Fibroblast of lung (primary cell): ENCODE results near the gene EIF4E. TPM values are rescaled to one million over a fixed set of nuclear protein-coding genes. Genes with fewer than 3 reads are reported as not detected.

Experiments used
- DNase-seq, 2 donors: peaks; one replicate each; pipeline versions ENCODE4 v3.0.0 to v3.0.0-alpha.2; 2010; ENCODE audit warnings: low read depth in 2 of 2
- H2AFZ ChIP-seq: 2 replicates; pipeline ENCODE4 v1.5.1; 2012; ENCODE audit warnings: low read length, control low read depth, inconsistent platforms
- H3K27ac ChIP-seq: 2 replicates; pipeline ENCODE4 v1.5.1; 2011; ENCODE audit warnings: low read length, control low read depth; ENCODE audit not compliant: insufficient read depth
- H3K27me3 ChIP-seq: 2 replicates; pipeline ENCODE4 v1.5.1; 2011; ENCODE audit warnings: mild to moderate bottlenecking, low read length; ENCODE audit not compliant: control insufficient read depth, insufficient read depth
- H3K36me3 ChIP-seq: 2 replicates; pipeline ENCODE4 v1.5.1; 2011; ENCODE audit warnings: low read length; ENCODE audit not compliant: control insufficient read depth, insufficient read depth
- H3K4me1 ChIP-seq: 2 replicates; pipeline ENCODE4 v1.5.1; 2011; ENCODE audit warnings: low read length; ENCODE audit not compliant: control insufficient read depth, insufficient read depth; ENCODE audit errors: extremely low read depth
- H3K4me2 ChIP-seq: 2 replicates; pipeline ENCODE4 v1.5.1; 2011; ENCODE audit warnings: low read length, control low read depth; ENCODE audit not compliant: insufficient read depth; ENCODE audit errors: extremely low read depth
- H3K4me3 ChIP-seq, 4 experiments: fragments of 200-600 bp in 1 of 4; sonication (generic) in 1 of 4; replicated peaks in 1 of 4; 2 replicates each; pipeline ENCODE4 v1.5.1; 2011 to 2016; ENCODE audit warnings: low read length in 4 of 4, low read depth in 3 of 4, mild to moderate bottlenecking in 3 of 4, control low read depth in 2 of 4, inconsistent platforms in 1 of 4, mixed read lengths in 1 of 4; ENCODE audit not compliant: insufficient read depth in 1 of 4; ENCODE audit errors: control extremely low read depth in 1 of 4
- H3K79me2 ChIP-seq: 2 replicates; pipeline ENCODE4 v1.5.1; 2012; ENCODE audit warnings: mild to moderate bottlenecking, low read length, inconsistent platforms; ENCODE audit not compliant: control insufficient read depth, insufficient read depth
- H3K9ac ChIP-seq: 2 replicates; pipeline ENCODE4 v1.5.1; 2011; ENCODE audit warnings: mild to moderate bottlenecking, low read length, control low read depth; ENCODE audit not compliant: insufficient read depth
- H3K9me3 ChIP-seq: 2 replicates; pipeline ENCODE4 v1.5.1; 2012; ENCODE audit warnings: low read depth, low read length; ENCODE audit not compliant: control insufficient read depth, insufficient read depth
- H4K20me1 ChIP-seq: 2 replicates; pipeline ENCODE4 v1.5.1; 2011; ENCODE audit warnings: low read length; ENCODE audit not compliant: control insufficient read depth, insufficient read depth; ENCODE audit errors: extremely low read depth
- CTCF ChIP-seq, 2 donors: IDR thresholded peaks in 1 of 2; conservative IDR thresholded peaks in 1 of 2; 1 replicate in 1 of 2; 2 replicates in 1 of 2; pipeline ENCODE4 v1.5.1; 2011 to 2012; ENCODE audit warnings: low read length in 2 of 2, control low read depth in 1 of 2, inconsistent platforms in 1 of 2, low read depth in 1 of 2, mild to moderate bottlenecking in 1 of 2
- EZH2 ChIP-seq: IDR thresholded peaks from 2 replicates; pipeline ENCODE4 v1.5.1; 2012; ENCODE audit warnings: low read length, control low read depth, mild to moderate bottlenecking; ENCODE audit errors: missing control alignments
- polyA plus RNA-seq, 2 donors: library from polyadenylated mRNA; depleted of rRNA in 1 of 2; stranded (reverse) in 1 of 2; unstranded in 1 of 2; fragments of >200 nt; gene quantifications; 2 replicates each; pipeline ENCODE4 v1.2.1, GENCODE V29; 2011 to 2012; ENCODE audit warnings: missing spikeins in 1 of 2
- total RNA-seq: library from RNA; depleted of rRNA; stranded (reverse); fragments of >200 nt; gene quantifications from 2 replicates; pipeline ENCODE4 v1.2.1, GENCODE V29; 2014

EIF4E gene
- total and polyA plus RNA-seq, 2 donors (not counting 1 experiment from before 2014, with no cell fraction given) = 124 to 138 TPM

GRCh38 chr4:98867648-98868047, 61.3 kb downstream of the EIF4E start:
- no peaks in the 10 kb centered on the region for H3K27me3 ChIP-seq
- H3K79me2 ChIP-seq = no peaks in the 10 kb centered on the region
- no peak for TF ChIP-seq CTCF (conservative IDR thresholded peaks at IDR 0.05 in 1 of 2, IDR thresholded peaks at IDR 0.05 in 1 of 2; ENCODE audit: low read depth in 1 of 2, low read length in 2 of 2)
- no peak for TF ChIP-seq EZH2
- H3K4me1 ChIP-seq = no peaks in the 10 kb centered on the region
- no peak overlapping the region for H3K27ac ChIP-seq
- H3K36me3 ChIP-seq = no peaks in the 10 kb centered on the region
- no peak overlapping the region for H3K4me2 ChIP-seq
- H3K9me3 ChIP-seq = no peaks in the 10 kb centered on the region
- no peak overlapping the region for H3K4me3 ChIP-seq
- H4K20me1 ChIP-seq = no peaks in the 10 kb centered on the region
- no peak for DNase-seq
- no peak overlapping the region for H2AFZ ChIP-seq
- no peak overlapping the region for H3K9ac ChIP-seq

GRCh38 chr4:98865059-98865458, 63.9 kb downstream of the EIF4E start:
- Histone ChIP-seq H3K4me1 (no peaks in the 10 kb centered on the region), H3K9ac (no peak overlapping the region), H3K79me2 (no peaks in the 10 kb centered on the region), H3K4me3 (no peak overlapping the region), H2AFZ (no peak overlapping the region), H3K4me2 (no peak overlapping the region), H3K27ac (no peak overlapping the region), H3K27me3 (no peaks in the 10 kb centered on the region), H3K9me3 (no peaks in the 10 kb centered on the region), H4K20me1 (no peaks in the 10 kb centered on the region), H3K36me3 (no peaks in the 10 kb centered on the region)
- DNase-seq = no peak
- TF ChIP-seq EZH2 = no peak
- no peak for TF ChIP-seq CTCF (conservative IDR thresholded peaks at IDR 0.05 in 1 of 2, IDR thresholded peaks at IDR 0.05 in 1 of 2; ENCODE audit: low read depth in 1 of 2, low read length in 2 of 2)

DNA sequence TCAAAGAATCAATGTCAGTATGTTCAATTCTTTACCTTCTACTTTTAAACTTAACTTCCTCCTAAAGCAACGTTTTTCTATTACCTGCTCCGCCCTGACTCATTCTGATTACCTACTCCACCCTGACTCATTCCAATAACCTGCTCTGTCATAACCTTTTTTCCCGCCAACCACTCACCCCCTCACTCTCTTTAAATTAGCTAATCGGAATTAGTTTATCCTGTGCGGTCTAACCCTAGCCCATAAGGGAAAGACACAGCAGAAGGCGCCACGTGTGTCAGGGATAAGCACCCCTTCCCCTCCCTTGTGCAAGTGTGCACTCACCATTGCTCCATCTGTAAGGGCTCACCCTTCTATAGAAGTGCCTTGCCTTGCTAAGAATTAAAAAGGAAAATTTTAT, 64.4 kb downstream of the EIF4E start:
- no peak for DNase-seq
- Histone ChIP-seq H3K79me2 (no peaks in the 10 kb centered on the region), H3K4me2 (no peak overlapping the region), H3K27ac (no peak overlapping the region), H4K20me1 (no peaks in the 10 kb centered on the region), H3K36me3 (no peaks in the 10 kb centered on the region), H3K27me3 (no peaks in the 10 kb centered on the region), H2AFZ (no peak overlapping the region), H3K9me3 (no peaks in the 10 kb centered on the region), H3K4me1 (no peaks in the 10 kb centered on the region), H3K4me3 (no peak overlapping the region), H3K9ac (no peak overlapping the region)
- no peak for TF ChIP-seq CTCF (conservative IDR thresholded peaks at IDR 0.05 in 1 of 2, IDR thresholded peaks at IDR 0.05 in 1 of 2; ENCODE audit: low read depth in 1 of 2, low read length in 2 of 2)
- TF ChIP-seq EZH2 = no peak
